HG02852 (cell line): ENCODE measurements around the gene APPL2.

Source experiments
- ATAC-seq: cut with Tn5 transposase; IDR thresholded peaks from one replicate; pipeline ENCODE4 v1.9.1; 2021; ENCODE audit warnings: mild to moderate bottlenecking, moderate library complexity; ENCODE audit not compliant: unreplicated experiment

APPL2 gene

GRCh38 chr12:105141320-105141922, 94.6 kb downstream of the APPL2 start:
- ATAC-seq: no peak

GRCh38 chr12:105138248-105138647, 97.7 kb downstream of the APPL2 start:
- ATAC-seq: no peak
